HepG2 (cell line): ENCODE measurements around the gene ATOSB. TPM values are rescaled to one million over a fixed set of nuclear protein-coding genes. Genes with fewer than 3 reads are reported as not detected.

Source experiments
- ATAC-seq: fragments of 200-7000 bp; cut with Tn5 transposase; 3 replicates; pipeline ENCODE4 v1.9.1; 2020; ENCODE audit warnings: mild to moderate bottlenecking, moderate library complexity
- BruUV-seq: library from RNA; stranded (reverse); fragments of 400-500 nt; replicated peaks from 2 replicates; lab custom pipeline; 2021; lab: Mats Ljungman, UMichigan
- CTCF ChIA-PET: fragments of 300-600 bp; formaldehyde crosslinking; extraction: SDS; loops from one replicate; lab custom pipeline; 2021; ENCODE audit warnings: low total read pairs, inconsistent platforms, low intra/inter-chr PET ratio; lab: Yijun Ruan, JAX
- POLR2A ChIA-PET: fragments of 350-600 bp; sonication (Branson Sonifier 250); formaldehyde crosslinking; loops from one replicate; lab custom pipeline; 2020; ENCODE audit warnings: antibody characterized with exemption, inconsistent platforms; lab: Yijun Ruan, JAX
- DNase-seq: peaks from one replicate; pipeline ENCODE4 v3.0.0-alpha.2; 2015; ENCODE audit warnings: low spot score
- FAIRE-seq: peaks from 3 replicates; lab custom pipeline; 2011; peaks lifted over from hg19 to GRCh38; lab: Jason Lieb, UNC
- H2AFZ ChIP-seq: one replicate; pipeline ENCODE4 v1.6.1; 2011; ENCODE audit warnings: low read length, inconsistent platforms
- H3K27ac ChIP-seq: fragments of 300-600 bp; 3 replicates; pipeline ENCODE4 v1.8.0; 2011; ENCODE audit warnings: mixed run types, mild to moderate bottlenecking, mixed read lengths, low read length, inconsistent platforms; ENCODE audit not compliant: insufficient read depth; ENCODE audit errors: extremely low read length
- H3K27me3 ChIP-seq, 2 experiments: fragments of 200-600 bp in 1 of 2; 2 replicates in 1 of 2; 3 replicates in 1 of 2; pipeline versions ENCODE4 v1.6.0 to v1.8.0; 2011; ENCODE audit warnings: low read length in 2 of 2, mild to moderate bottlenecking in 2 of 2, moderate library complexity in 2 of 2, inconsistent platforms in 1 of 2; ENCODE audit not compliant: insufficient read depth in 2 of 2, control insufficient read depth in 1 of 2
- H3K36me3 ChIP-seq, 2 experiments: fragments of 200-600 bp in 1 of 2; replicated peaks in 1 of 2; 2 replicates in 1 of 2; 3 replicates in 1 of 2; pipeline versions ENCODE4 v1.5.1 to v1.8.0; 2011; ENCODE audit warnings: low read length in 2 of 2, inconsistent platforms in 1 of 2; ENCODE audit not compliant: insufficient read depth in 2 of 2, control insufficient read depth in 1 of 2
- H3K4me1 ChIP-seq: 2 replicates; pipeline ENCODE4 v1.5.1; 2012; ENCODE audit warnings: low read length, inconsistent platforms; ENCODE audit not compliant: insufficient read depth
- H3K4me2 ChIP-seq: 2 replicates; pipeline ENCODE4 v1.6.0; 2011; ENCODE audit warnings: low read depth, low read length, inconsistent platforms
- H3K4me3 ChIP-seq, 3 experiments: fragments of 200-600 bp in 1 of 3; sonication (generic), shearing (Covaris generic) in 1 of 3; replicated peaks in 1 of 3; 2 replicates each; pipeline ENCODE4 v1.5.1; 2011 to 2016; ENCODE audit warnings: low read length in 3 of 3, inconsistent platforms in 2 of 3, low read depth in 2 of 3, mild to moderate bottlenecking in 2 of 3, control low read depth in 1 of 3, mixed read lengths in 1 of 3; ENCODE audit not compliant: insufficient read depth in 1 of 3
- H3K79me2 ChIP-seq: one replicate; pipeline ENCODE4 v1.6.1; 2011; ENCODE audit warnings: low read length, inconsistent platforms; ENCODE audit not compliant: insufficient read depth
- H3K9ac ChIP-seq: 2 replicates; pipeline ENCODE4 v1.6.0; 2011; ENCODE audit warnings: mild to moderate bottlenecking, low read depth, low read length, inconsistent platforms; ENCODE audit not compliant: insufficient read depth
- H3K9me3 ChIP-seq: 2 replicates; pipeline ENCODE4 v1.5.1; 2012; ENCODE audit warnings: mild to moderate bottlenecking, low read length
- H4K20me1 ChIP-seq: 2 replicates; pipeline ENCODE4 v1.6.0; 2011; ENCODE audit warnings: inconsistent platforms, mild to moderate bottlenecking, low read length, moderate library complexity; ENCODE audit not compliant: insufficient read depth
- ETV5 ChIP-seq: IDR thresholded peaks from 2 replicates; pipeline ENCODE4 v1.6.1; 2018; ENCODE audit warnings: missing biosample characterization, missing genetic modification reagents, inconsistent platforms, borderline replicate concordance
- HNRNPLL ChIP-seq: fragments of 200-400 bp; formaldehyde crosslinking; IDR thresholded peaks from 2 replicates; pipeline ENCODE4 v1.6.1; 2017; ENCODE audit warnings: mild to moderate bottlenecking, low read depth, low read length; ENCODE audit not compliant: poor library complexity, severe bottlenecking
- SALL1 ChIP-seq: sonication (generic); formaldehyde crosslinking; IDR thresholded peaks from 2 replicates; pipeline ENCODE4 v1.8.0; 2022; ENCODE audit warnings: mild to moderate bottlenecking, missing genetic modification reagents
- SOX13 ChIP-seq, 3 experiments: fragments of 450-650 bp in 1 of 3; sonication (generic) in 1 of 3; formaldehyde crosslinking in 1 of 3; IDR thresholded peaks in 2 of 3; conservative IDR thresholded peaks in 1 of 3; 2 replicates each; pipeline versions ENCODE4 v1.5.0 to v1.6.1; 2016 to 2020; ENCODE audit warnings: antibody characterized with exemption in 1 of 3, mild to moderate bottlenecking in 1 of 3, missing compliant biosample characterization in 1 of 3, missing genetic modification reagents in 1 of 3, moderate library complexity in 1 of 3
- XRCC5 ChIP-seq: fragments of 200-400 bp; formaldehyde crosslinking; optimal IDR thresholded peaks from 2 replicates; pipeline ENCODE3; 2017; ENCODE audit warnings: mild to moderate bottlenecking, low read length
- ZNF232 ChIP-seq: sonication (generic); formaldehyde crosslinking; IDR thresholded peaks from 2 replicates; pipeline ENCODE4 v1.4.0; 2020; ENCODE audit warnings: missing genetic modification reagents, borderline replicate concordance
- WGBS: methylation state at CpG from one replicate; pipeline ENCODE4 v1.1.6; 2017; ENCODE audit warnings: low lambda C conversion rate; 5-methylcytosine and 5-hydroxymethylcytosine counted together
- in situ Hi-C: cut with HindIII; loops from 2 replicates; pipeline ENCODE4 v1.10.0; 2017; ENCODE audit warnings: low pct_unique_long_range_greater_than_20kb; ENCODE audit not compliant: extremely low pct_ligation_motif_present
- intact Hi-C: fragments of 100-400 bp; cut with micrococcal nuclease; formaldehyde crosslinking; loops from one replicate; pipeline ENCODE4 v1.10.0; 2022; ENCODE audit not compliant: unreplicated experiment
- polyA plus RNA-seq, 8 experiments: library from polyadenylated mRNA; depleted of rRNA in 3 of 8; stranded (reverse) in 7 of 8; unstranded in 1 of 8; fragments of >200 nt; fragmentation: Illumina TruSeq in 4 of 8; extraction: Trizol in 4 of 8; gene quantifications; 2 replicates each; pipeline versions ENCODE4 v1.2.1 to v1.2.3, GENCODE V29; 2011 to 2016; ENCODE audit warnings: low read depth in 4 of 8, missing spikeins in 1 of 8, mixed read lengths in 1 of 8; ENCODE audit not compliant: insufficient read depth in 1 of 8
- total RNA-seq, 5 experiments: library from RNA; depleted of rRNA; stranded (reverse); fragments of >200 nt; fragmentation: Illumina TruSeq; extraction: Trizol; gene quantifications; 2 replicates each; pipeline ENCODE4 v1.2.3, GENCODE V29; 2016; ENCODE audit warnings: low read depth in 1 of 5

The ATOSB gene
- total and polyA plus RNA-seq, 2 of the 13 experiments (the other 11 are each of a cell fraction or from before 2014, with no cell fraction given): 1.9 to 6.4 TPM

- Histone ChIP-seq H3K4me1 (peaks cover 35% of the 10 kb centered on the region), H3K9me3 (no peaks in the 10 kb centered on the region), H4K20me1 (no peaks in the 10 kb centered on the region), H3K27me3 (no peaks in the 10 kb centered on the region), H3K36me3 (peaks cover 0 to 4% of the 10 kb centered on the region in 2 experiments; a peak in 1 of 5 replicates), H3K79me2 (no peaks in the 10 kb centered on the region), H3K4me3 (no peak overlapping the region), H3K9ac (no peak overlapping the region), H2AFZ (no peak overlapping the region), H3K27ac (no peak overlapping the region), H3K4me2 (no peak overlapping the region)
- BruUV-seq: no TSS peak
- intact Hi-C loops: no loop called here
- WGBS: 65% methylated on average over 7 of the region's 8 CpGs
- in situ Hi-C loops: no loop called here
- POLR2A ChIA-PET: no interaction called here
- TF ChIP-seq HNRNPLL: no peak
- CTCF ChIA-PET: no interaction called here
- ATAC-seq (no peak), FAIRE-seq (no peak), DNase-seq (no peak)
Measured at GRCh38 chr9:35108946-35109575, 6.6 kb downstream of the ATOSB start.

GRCh38 chr9:35108461-35108860, 7.2 kb downstream of the ATOSB start:
- no peak overlapping the region for H3K4me3 ChIP-seq
- no peak for ATAC-seq
- no peak for FAIRE-seq
- no peak overlapping the region for H3K4me2 ChIP-seq
- peaks cover 0 to 4% of the 10 kb centered on the region in 2 experiments; a peak in 1 of 5 replicates for H3K36me3 ChIP-seq
- H4K20me1 ChIP-seq: no peaks in the 10 kb centered on the region
- POLR2A ChIA-PET: no interaction called here
- no peak overlapping the region for H2AFZ ChIP-seq
- no peak for DNase-seq
- CTCF ChIA-PET: no interaction called here
- intact Hi-C loops: no loop called here
- H3K9ac ChIP-seq: no peak overlapping the region
- no peak overlapping the region for H3K27ac ChIP-seq
- in situ Hi-C loops: no loop called here
- no TSS peak for BruUV-seq
- no peak for TF ChIP-seq ZNF232 (CRISPR knock-in tag)
- no peak for TF ChIP-seq ETV5 (CRISPR knock-in tag)
- TF ChIP-seq SOX13 (IDR thresholded peaks at IDR 0.05): no peak
- TF ChIP-seq SOX13 (CRISPR knock-in tag; conservative IDR thresholded peaks at IDR 0.05 in 1 of 2, IDR thresholded peaks at IDR 0.05 in 1 of 2): no peak
- TF ChIP-seq XRCC5: no peak
- no peak for TF ChIP-seq SALL1 (CRISPR knock-in tag)
- no peaks in the 10 kb centered on the region for H3K79me2 ChIP-seq
- WGBS: 80% methylated on average over 6 of the region's 6 CpGs
- H3K4me1 ChIP-seq: peaks cover 33% of the 10 kb centered on the region
- H3K27me3 ChIP-seq: no peaks in the 10 kb centered on the region; a peak in 1 of 5 replicates
- H3K9me3 ChIP-seq: no peaks in the 10 kb centered on the region
